ENCODE data around the gene C1orf56.

Gene C1orf56

GRCh38 chr1:151009206-151009587 lies 38.4 kb upstream of the C1orf56 start:
- no peaks in the 10 kb centered on the region for H3K27me3 Mint-ChIP-seq
- H3K4me3 Mint-ChIP-seq: peak overlapping the region; percentile 98
- H3K27ac Mint-ChIP-seq: peak overlapping the region; percentile 98
- intact Hi-C loops (cut with micrococcal nuclease): no loop called here
- H3K9me3 Mint-ChIP-seq: no peaks in the 10 kb centered on the region
- H3K4me1 Mint-ChIP-seq (ENCODE audit: low read depth): peaks cover 66% of the 10 kb centered on the region
- H3K36me3 Mint-ChIP-seq (ENCODE audit: low read depth): peaks cover 31% of the 10 kb centered on the region

- intact Hi-C loops (cut with micrococcal nuclease): no loop called here
- Mint-ChIP-seq H3K9me3 (no peaks in the 10 kb centered on the region), H3K27me3 (no peaks in the 10 kb centered on the region), H3K36me3 (ENCODE audit: low read depth) (peaks cover 31% of the 10 kb centered on the region), H3K27ac (no peak overlapping the region), H3K4me3 (peak overlapping the region; percentile 98), H3K4me1 (ENCODE audit: low read depth) (peaks cover 60% of the 10 kb centered on the region)
Measured at GRCh38 chr1:151009674-151010345, 37.7 kb upstream of the C1orf56 start.

DNA sequence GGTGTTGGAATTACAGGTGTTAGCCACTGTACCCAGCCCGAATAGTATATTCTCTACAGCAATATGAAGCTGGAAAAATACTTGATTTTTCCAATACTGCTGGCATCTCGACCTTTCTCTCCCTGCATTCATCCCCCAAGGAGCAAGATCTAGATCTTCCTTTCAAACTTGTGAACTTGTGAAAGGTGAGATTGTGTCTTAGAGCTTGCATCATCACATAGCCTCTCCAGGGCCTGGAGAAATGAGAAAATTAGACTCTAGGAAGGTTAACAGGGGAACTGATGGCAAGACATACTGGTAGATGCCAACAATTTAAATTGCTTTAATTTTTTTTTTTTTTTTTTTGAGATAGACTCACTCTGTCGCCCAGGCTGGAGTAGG lies 37.2 kb upstream of the C1orf56 start:
- no peak overlapping the region for H3K27ac Mint-ChIP-seq
- no peaks in the 10 kb centered on the region for H3K27me3 Mint-ChIP-seq
- no peak overlapping the region for H3K4me3 Mint-ChIP-seq
- no peaks in the 10 kb centered on the region for H3K9me3 Mint-ChIP-seq
- H3K4me1 Mint-ChIP-seq (ENCODE audit: low read depth): peaks cover 54% of the 10 kb centered on the region
- peaks cover 31% of the 10 kb centered on the region for H3K36me3 Mint-ChIP-seq (ENCODE audit: low read depth)
- intact Hi-C loops (cut with micrococcal nuclease): no loop called here

DNA sequence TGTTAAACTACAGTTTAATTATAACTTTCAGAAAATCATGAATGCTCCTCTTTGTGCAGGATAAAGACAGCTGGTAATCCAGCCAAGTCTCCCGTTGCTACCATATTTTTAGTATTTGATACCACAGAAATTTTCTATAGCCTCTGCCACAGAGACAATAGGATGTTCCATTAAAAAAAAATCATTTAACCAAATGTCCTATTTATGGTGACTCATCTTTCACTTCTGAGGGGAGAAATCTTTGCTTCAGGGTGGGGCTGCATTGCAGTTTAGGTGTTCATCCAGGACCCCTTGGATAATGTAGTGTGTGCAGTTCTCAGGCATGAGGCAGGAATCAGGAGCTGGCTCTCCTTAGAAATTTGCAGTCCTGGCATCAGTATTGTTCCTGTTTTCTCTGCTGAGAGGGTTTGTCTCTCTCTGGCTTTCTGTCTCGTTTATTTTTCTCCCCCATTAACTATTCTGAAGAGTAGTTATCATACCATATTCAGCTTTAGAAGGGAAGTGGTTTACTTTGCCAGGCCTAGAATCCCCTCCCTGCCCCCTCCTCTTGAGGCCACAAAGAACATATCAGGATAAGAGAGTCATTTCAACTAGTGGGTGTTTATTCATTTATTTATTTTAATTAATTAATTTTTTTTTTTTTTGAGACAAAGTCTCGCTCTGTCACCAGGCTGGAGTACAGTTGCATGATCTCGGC lies 36.2 kb upstream of the C1orf56 start:
- peaks cover 45% of the 10 kb centered on the region for H3K4me1 Mint-ChIP-seq (ENCODE audit: low read depth)
- no peak overlapping the region for H3K4me3 Mint-ChIP-seq
- H3K27ac Mint-ChIP-seq: no peak overlapping the region
- H3K9me3 Mint-ChIP-seq: no peaks in the 10 kb centered on the region
- intact Hi-C loops (cut with micrococcal nuclease): no loop called here
- H3K36me3 Mint-ChIP-seq (ENCODE audit: low read depth): peaks cover 27% of the 10 kb centered on the region
- H3K27me3 Mint-ChIP-seq: no peaks in the 10 kb centered on the region

- H3K4me1 Mint-ChIP-seq (ENCODE audit: low read depth): peaks cover 29% of the 10 kb centered on the region
- peak overlapping the region; percentile 4 for H3K27ac Mint-ChIP-seq
- H3K4me3 Mint-ChIP-seq: no peak overlapping the region
- H3K36me3 Mint-ChIP-seq (ENCODE audit: low read depth): peaks cover 24% of the 10 kb centered on the region
- no peaks in the 10 kb centered on the region for H3K9me3 Mint-ChIP-seq
- intact Hi-C loops (cut with micrococcal nuclease): no loop called here
- H3K27me3 Mint-ChIP-seq: no peaks in the 10 kb centered on the region
Measured at GRCh38 chr1:151012684-151013471, 34.7 kb upstream of the C1orf56 start.

- Mint-ChIP-seq H3K27ac (peak overlapping the region; percentile 4), H3K27me3 (no peaks in the 10 kb centered on the region), H3K4me3 (no peak overlapping the region), H3K4me1 (ENCODE audit: low read depth) (peaks cover 23% of the 10 kb centered on the region), H3K36me3 (ENCODE audit: low read depth) (peaks cover 27% of the 10 kb centered on the region), H3K9me3 (no peaks in the 10 kb centered on the region)
- intact Hi-C loops (cut with micrococcal nuclease): no loop called here
Measured at GRCh38 chr1:151013518-151013917, 34.0 kb upstream of the C1orf56 start.

- no peak overlapping the region for H3K27ac Mint-ChIP-seq
- H3K4me3 Mint-ChIP-seq: no peak overlapping the region
Measured at GRCh38 chr1:151024540-151025146, 22.9 kb upstream of the C1orf56 start.

DNA sequence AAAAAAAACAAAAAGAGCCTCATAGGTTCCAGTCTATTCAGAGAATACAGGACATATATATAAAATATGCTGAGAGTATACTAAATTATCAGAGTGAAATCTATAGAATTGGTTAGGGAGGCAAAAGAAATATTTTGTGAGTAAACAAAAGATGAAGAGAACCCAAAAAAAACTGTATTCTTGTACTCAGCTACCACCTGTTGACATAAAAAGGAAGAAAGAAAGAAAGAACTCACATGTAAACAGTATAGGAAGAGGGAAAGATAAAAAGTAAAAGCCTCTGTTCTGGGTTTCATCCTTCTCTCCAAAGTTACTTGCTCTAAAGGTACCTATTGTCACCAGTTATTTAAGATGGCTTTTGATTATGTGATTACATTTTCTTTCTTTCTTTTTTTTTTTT lies 21.1 kb upstream of the C1orf56 start:
- Mint-ChIP-seq H3K9me3 (no peaks in the 10 kb centered on the region), H3K36me3 (ENCODE audit: low read depth) (peaks cover 69% of the 10 kb centered on the region), H3K4me3 (no peak overlapping the region), H3K27me3 (no peaks in the 10 kb centered on the region), H3K4me1 (ENCODE audit: low read depth) (peaks cover 7% of the 10 kb centered on the region), H3K27ac (no peak overlapping the region)
- intact Hi-C loops (cut with micrococcal nuclease): no loop called here

More at GRCh38 chr1:151024540-151025146, 22.9 kb upstream of the C1orf56 start:
- intact Hi-C loops (cut with micrococcal nuclease): loop anchor here (5.0 kb wide), 2 partner anchors 33 to 133 kb away; partner anchors contain the start of genes CDC42SE1 and TNFAIP8L2
- H3K9me3 Mint-ChIP-seq: no peaks in the 10 kb centered on the region
- no peaks in the 10 kb centered on the region for H3K27me3 Mint-ChIP-seq
- H3K36me3 Mint-ChIP-seq (ENCODE audit: low read depth): peaks cover 59% of the 10 kb centered on the region
- peaks cover 7% of the 10 kb centered on the region for H3K4me1 Mint-ChIP-seq (ENCODE audit: low read depth)

DNA sequence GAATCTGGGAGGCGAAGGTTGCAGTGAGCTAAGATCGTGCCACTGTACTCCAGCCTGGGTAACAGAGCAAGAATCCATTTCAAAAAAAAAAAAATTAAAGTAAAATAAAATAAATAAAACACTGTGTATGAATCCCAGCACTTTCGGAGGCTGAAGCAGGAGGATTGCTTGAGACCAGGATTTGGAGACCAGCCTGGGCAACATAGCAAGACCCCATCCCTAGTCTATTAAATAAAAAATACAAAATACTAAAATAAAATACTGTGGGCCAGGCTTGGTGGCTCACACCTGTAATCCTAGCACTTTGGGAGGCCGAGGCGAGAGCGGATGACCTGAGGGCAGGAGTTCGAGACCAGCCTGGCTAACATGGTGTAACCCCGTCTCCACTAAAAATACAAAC lies 15.4 kb upstream of the C1orf56 start:
- H3K27ac Mint-ChIP-seq: no peak overlapping the region

GRCh38 chr1:151035167-151035566 lies 12.4 kb upstream of the C1orf56 start:
- no peak overlapping the region for H3K4me3 Mint-ChIP-seq

More for the DNA sequence above, 15.4 kb upstream of the C1orf56 start:
- intact Hi-C loops (cut with micrococcal nuclease): no loop called here
- Mint-ChIP-seq H3K36me3 (ENCODE audit: low read depth) (peaks cover 66% of the 10 kb centered on the region), H3K27me3 (no peaks in the 10 kb centered on the region), H3K4me1 (ENCODE audit: low read depth) (peaks cover 16% of the 10 kb centered on the region), H3K9me3 (no peaks in the 10 kb centered on the region), H3K4me3 (no peak overlapping the region)

GRCh38 chr1:151036356-151036755 lies 11.2 kb upstream of the C1orf56 start, which contains the start of gene BNIPL:
TSS of gene BNIPL (plus strand) at chr1:151036586. CDS start at chr1:151036726, 140 bp downstream.
- Mint-ChIP-seq H3K9me3 (no peaks in the 10 kb centered on the region), H3K36me3 (ENCODE audit: low read depth) (peaks cover 25% of the 10 kb centered on the region), H3K27me3 (no peaks in the 10 kb centered on the region), H3K27ac (peak within 1 kb of the TSS; percentile 4), H3K4me1 (ENCODE audit: low read depth) (peaks cover 16% of the 10 kb centered on the region), H3K4me3 (no peak within 1 kb of the TSS)
- intact Hi-C loops (cut with micrococcal nuclease): no loop called here

More at GRCh38 chr1:151035167-151035566, 12.4 kb upstream of the C1orf56 start:
- H3K27me3 Mint-ChIP-seq: no peaks in the 10 kb centered on the region
- peaks cover 37% of the 10 kb centered on the region for H3K36me3 Mint-ChIP-seq (ENCODE audit: low read depth)
- H3K4me1 Mint-ChIP-seq (ENCODE audit: low read depth): peaks cover 16% of the 10 kb centered on the region
- H3K27ac Mint-ChIP-seq: no peak overlapping the region
- intact Hi-C loops (cut with micrococcal nuclease): no loop called here
- no peaks in the 10 kb centered on the region for H3K9me3 Mint-ChIP-seq

DNA sequence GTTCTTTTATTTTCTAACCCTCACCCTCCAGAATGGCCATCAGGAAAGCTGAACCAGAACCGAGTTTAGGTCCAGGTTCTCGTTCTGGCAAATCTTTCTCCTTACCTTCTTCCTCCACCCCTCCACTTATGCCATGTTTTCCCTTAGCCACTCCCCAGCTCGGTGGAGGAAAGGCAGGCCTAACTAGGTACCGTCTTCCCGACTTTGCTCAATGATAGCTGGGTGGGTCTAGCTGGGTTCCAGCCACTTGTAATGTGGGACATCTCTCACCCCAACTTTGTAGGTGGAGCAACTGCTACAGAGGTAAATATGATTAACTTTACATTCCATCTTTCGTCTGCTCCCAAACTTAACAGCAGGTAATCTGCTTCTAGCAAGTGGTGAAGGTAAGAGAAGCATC lies 10.5 kb upstream of the C1orf56 start:
- H3K27me3 Mint-ChIP-seq: no peaks in the 10 kb centered on the region
- H3K4me1 Mint-ChIP-seq (ENCODE audit: low read depth): peaks cover 16% of the 10 kb centered on the region
- H3K36me3 Mint-ChIP-seq (ENCODE audit: low read depth): peaks cover 22% of the 10 kb centered on the region
- H3K4me3 Mint-ChIP-seq: no peak overlapping the region
- H3K27ac Mint-ChIP-seq: peak overlapping the region; percentile 4
- intact Hi-C loops (cut with micrococcal nuclease): no loop called here
- no peaks in the 10 kb centered on the region for H3K9me3 Mint-ChIP-seq

GRCh38 chr1:151039521-151039920 lies 8.0 kb upstream of the C1orf56 start:
- Mint-ChIP-seq H3K4me1 (ENCODE audit: low read depth) (peaks cover 5% of the 10 kb centered on the region), H3K36me3 (ENCODE audit: low read depth) (peaks cover 14% of the 10 kb centered on the region), H3K27me3 (no peaks in the 10 kb centered on the region), H3K9me3 (no peaks in the 10 kb centered on the region), H3K27ac (no peak overlapping the region), H3K4me3 (no peak overlapping the region)
- intact Hi-C loops (cut with micrococcal nuclease): no loop called here
